GM19397 (cell line): ENCODE results near the gene HOXA4.

Source experiments
- ATAC-seq: cut with Tn5 transposase; IDR thresholded peaks from one replicate; pipeline ENCODE4 v1.9.1; 2021; ENCODE audit warnings: mild to moderate bottlenecking, moderate library complexity; ENCODE audit not compliant: unreplicated experiment

HOXA4 gene

DNA sequence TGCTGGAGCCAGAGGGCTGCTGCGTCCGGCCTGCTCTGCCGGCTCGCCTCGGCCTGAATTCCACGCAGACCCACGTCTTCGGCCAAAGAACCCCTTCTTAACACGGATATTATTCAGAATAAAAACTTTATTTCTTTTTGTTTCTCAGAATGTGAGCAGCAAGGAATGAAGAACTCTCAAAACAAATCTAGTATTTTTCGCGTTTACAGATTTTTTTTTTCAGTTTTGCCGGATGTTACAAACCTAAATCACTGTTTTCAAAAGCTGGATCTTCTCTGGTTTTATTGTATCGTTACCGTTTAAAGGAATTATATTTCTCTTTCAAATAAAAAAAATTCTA, 23.7 kb downstream of the HOXA4 start:
- ATAC-seq = no peak

DNA sequence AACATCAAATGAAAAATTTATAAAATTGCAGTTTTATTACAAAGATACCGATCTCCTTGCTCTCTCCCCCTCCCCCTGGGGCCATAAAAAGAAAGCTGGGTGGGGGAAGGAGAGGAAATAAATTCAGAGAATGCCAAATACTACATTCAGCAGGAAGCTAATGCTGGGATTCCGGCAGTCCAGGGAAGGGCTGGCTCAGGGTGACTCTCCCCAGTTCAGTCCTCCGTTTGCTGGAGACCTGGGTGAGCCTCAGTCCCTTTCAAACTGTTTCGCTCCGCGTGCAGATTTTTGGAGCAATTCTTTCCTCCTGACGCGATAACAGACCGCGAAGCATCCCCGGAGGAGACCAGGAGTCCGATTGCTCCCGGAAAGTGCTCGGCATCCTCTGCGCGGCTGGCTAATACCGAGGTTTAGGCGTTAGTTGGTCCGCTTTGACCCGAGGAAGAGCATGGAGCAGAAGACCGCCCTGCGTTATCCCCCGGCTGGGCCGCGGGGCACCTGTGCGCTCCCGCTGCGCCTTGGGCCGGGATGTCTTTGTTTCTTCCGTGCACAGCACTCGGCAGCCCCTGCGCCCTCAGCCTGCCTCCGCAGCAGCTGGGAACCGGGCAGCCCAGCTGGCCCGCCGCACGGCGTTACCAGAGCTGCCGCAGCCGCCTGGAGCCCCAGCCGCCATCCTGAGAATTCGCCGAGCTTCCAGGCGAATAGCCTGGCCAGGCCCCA, 24.2 kb downstream of the HOXA4 start:
- no peak for ATAC-seq

DNA sequence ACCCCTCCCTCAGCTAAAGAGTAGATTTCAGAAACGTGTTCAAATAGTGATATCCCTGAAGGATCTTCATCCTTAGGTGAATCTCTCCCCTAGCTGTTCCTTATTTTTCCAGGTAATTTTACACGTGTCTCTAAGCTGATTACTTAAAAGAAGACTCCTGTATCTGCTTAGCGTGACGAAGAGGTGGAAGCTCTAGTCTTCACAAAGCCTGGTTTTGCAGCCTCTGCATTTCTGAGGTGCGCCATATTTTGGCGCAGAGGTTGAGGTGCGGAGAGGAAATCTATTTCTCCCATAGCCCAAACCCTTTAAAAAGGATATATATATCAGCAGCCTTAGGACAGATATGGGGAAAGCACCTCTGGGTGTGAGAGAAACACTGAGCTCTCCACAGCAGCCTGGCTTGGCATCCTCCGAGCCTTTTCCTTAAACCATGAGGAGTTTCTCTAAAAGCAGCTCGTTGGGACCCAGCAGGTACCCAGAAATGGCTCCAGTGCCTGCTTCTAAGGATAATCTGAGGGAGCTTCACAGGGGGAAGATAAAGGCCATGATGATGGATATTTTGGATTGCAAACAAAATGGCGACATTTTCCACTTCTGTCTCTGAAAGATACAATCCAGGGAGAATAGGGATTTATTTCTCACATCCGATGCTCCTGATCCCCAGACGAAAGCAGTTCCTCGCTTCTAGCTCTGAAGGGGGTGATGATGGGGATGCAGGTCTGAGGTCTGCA, 25.1 kb downstream of the HOXA4 start:
- ATAC-seq = no peak

DNA sequence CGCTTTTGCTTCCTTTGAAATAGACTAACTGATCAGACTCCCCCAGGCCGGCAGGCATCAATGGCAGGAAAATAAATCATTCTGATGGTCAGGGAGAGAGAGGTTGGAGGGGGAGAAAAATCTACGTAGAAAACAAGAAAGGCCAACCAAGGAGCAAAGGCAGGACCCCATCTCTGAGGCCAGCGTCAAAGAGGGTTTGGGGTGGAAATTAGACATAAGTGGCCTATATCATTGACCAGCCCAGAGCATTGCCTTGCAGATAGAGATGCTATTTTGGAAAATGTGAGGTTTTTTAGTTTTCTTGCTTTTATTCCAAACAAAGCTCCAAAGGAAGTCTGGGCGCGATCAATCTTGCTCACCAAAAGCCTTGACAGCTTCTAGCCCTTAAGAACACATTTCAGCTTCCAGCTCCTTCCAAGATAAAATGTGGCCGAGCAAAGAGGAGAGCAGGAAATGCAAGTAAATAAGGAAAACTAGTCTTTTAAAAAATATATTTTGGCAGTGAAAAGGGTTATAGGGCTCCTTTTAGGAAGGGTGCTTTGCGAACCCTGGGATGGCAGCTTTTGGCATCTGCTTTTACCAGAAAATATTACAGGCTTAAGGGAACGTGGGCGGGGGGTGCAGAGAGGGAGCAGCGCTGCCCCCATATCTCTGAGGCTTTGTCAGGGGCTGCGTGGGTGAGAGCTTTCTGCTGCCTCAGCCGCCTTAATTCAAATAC, 26.1 kb downstream of the HOXA4 start:
- no peak for ATAC-seq

DNA sequence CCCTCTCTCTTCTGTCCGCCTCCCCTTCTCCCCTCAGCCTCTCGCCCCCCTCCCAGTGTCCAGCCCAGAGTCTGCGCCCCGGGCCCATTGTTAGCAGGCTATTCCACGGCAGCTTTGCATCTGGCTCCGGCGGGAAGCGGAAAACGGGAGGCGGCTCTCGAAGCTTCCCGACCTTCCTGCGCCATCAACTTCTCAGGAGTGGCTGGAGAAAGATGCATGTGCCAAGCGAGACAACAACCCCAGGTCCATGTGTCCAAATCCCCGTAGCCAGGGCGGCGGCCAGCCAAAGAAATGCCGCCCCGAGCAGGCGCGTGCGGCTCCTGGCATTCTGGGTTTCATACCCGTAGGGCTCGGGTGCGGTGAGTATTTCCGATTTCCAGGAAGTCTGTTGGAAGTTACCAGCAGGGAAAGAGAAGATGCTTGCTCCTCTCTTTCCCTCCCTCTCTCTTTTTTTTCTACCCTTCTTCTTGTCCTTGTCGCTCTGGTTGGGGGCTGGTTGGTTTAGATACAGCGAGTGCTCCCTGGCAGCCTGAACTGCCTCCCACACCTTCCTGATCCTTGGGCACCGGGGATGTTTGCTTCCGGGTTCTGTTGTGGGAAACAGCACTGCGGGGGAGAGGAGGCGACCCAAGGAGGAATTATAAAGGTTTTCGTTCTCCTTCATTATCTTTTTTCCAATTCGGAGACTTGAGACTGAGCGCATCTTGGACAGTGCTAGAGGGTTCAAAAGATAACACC, 26.9 kb downstream of the HOXA4 start:
- ATAC-seq = no peak

DNA sequence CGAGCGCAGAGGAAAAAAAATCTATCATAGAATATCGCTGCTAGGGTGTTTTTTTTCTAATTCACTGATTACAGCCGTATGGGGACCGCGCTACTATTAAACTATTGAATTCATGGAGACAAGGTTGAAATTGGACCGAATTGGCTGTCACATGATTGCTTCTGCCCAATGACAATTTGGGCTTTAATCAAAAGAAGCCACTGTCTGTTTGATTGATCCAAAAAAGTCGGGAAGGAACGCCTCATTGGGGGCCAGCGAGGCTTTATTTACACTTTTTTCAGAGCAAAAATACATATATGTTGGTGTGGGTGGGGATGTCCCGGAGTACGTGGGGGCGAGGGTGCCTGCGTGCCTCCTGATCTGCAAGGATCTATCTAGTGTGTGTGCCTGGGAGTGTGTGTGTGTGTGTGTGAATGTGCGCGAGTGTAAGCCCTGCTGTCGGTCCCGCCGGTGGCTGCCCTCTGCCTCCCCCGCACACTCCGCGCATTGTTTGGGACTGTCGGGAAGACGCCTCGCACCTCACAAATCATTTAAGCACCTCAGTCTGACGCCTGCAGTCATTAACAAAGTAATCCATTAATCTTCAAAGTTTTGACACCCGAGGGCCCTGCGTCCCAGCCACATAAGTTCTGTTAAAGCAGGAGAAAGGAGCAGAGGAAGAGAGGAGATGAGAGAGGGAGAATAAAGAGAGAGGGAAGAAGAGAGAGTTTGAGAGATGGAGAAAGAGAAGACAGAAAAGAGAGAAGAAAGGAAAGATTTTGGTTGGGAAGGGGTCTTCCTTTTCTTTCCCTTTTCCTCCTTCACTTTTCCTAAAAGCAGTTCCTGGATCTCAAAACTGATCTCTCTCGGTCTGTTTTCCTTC, 27.7 kb downstream of the HOXA4 start, which contains the start of gene HOXA2:
Gene HOXA2, minus strand, starts transcription at position 103 of the 862 bp plus-strand sequence. CDS start 183 bp downstream, outside the sequence.
- ATAC-seq = no peak

DNA sequence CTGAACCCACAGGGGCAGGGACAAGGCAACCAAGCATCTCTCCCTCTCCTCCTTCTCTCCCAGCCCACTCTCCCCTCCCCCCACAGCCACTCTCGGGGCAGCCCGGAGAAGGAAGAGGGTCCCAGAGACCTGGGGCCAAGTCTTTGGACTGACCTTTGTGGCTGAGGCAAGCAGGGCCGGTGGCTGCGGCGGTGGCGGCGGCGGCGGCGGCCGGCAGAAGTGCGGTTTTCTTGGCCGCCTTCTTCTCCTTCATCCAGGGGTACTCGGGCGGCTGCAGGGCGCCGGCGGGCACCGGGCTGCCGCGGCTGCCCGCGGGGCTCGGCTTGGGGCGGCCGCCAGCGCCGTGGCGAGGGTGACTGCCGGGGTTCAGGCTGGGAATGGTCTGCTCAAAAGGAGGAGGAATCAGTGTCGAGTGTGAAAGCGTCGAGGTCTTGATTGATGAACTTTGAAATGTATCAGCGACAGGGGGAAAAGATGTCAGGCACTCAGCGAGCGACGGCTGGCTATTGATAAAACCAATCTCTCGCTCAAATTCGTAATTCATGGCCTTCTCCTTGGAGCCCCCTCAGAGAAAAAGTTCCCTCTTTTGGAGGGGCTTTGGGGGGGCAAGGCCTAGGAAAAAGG, 28.5 kb downstream of the HOXA4 start:
- ATAC-seq = no peak

DNA sequence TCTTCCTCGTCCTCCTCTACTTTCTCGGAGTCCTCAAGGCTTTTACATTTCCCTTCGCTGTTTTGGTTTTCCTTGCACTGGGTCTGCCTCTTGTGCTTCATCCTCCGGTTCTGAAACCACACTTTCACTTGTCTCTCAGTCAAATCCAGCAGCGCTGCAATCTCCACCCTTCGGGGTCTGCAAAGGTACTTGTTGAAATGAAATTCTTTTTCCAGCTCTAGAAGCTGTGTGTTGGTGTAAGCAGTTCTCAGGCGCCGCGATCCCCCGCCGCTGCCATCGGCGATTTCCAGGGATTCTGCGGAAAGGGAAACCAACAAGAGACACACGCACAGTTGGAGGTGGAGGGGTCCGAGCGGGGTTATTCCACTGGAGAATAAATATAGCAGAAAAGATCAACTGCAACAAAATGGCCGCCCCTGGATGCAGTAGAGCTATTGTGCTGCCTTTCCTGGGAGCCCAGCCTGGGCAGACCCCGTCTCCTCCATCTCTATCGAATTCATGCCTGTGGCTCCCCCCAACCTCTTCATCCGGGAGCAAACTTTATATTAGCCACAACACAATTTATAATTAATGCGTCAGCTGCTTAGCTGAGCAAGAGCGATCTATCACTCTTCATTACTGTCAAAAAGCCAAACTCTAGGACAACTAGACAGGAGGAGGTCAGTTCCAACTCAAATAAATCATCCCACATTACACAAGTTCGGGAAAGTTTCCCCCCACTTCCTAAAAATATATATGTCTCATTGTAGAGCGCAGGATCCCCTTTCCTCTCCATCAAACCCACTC, 29.2 kb downstream of the HOXA4 start:
- ATAC-seq = no peak

DNA sequence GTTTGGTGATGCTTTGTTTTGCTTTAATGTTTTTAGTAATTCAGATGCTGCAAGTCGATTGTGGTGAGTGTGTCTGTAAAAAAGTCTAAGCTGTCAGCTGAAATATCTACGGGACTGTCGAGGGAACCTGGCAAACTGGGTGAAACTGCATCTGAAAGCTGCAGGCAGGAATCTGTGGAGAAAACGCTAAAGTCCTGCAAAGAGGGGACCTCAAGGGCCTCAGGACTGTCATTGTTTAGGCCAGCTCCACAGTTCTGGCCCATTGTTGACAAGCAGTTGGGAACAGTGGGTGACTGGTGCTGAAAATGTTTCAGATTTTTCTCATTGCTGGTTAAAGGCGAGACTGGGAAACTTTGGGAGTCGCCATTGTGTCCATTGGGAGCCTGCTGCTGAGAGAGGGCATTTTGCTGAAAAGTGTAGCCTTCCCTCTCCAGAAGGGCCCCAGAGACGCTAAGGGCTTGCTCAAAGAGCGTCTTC, 29.8 kb downstream of the HOXA4 start:
- no peak for ATAC-seq

DNA sequence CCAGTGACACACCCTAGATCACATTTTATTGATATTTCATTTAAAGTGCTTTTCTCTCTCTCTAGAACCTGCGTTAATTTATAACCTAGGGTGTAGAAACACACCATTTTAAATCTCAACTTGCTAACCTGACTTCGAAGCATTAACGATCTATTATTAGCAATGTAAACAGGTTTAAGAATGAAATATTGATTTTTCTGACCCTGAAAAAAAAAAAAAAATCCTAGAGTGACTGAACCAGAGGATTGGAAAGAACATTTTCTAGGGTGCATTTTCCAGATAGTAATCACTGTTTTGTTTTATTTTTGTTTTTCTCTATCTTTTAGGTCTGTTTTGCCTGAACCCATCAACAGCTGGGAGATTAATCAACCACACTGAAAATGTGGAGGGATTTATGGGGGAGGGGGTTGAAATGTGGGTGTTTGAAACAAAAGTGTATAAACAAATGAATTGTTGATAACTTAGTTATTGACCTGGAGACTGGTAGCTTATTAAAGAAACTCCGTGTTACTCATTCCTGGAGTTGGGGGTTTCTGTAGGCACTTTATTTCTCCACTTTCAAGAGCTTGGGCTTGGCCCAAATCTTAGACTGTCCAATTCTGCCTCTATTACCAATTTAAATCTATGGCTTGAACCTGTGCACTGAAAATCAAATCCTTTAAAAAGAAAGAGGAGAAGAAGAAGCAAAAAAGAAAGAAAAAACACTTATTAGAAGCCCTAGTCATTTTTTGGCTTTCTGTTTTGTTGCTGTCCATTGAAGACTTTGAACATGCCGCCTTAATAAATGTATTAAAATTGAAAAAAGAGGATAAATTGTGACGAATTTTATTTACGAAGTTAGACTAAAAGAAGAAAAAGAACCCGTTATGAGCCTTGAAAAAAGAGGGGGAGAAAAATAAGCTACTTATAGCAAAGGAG, 30.8 kb downstream of the HOXA4 start:
- no peak for ATAC-seq

DNA sequence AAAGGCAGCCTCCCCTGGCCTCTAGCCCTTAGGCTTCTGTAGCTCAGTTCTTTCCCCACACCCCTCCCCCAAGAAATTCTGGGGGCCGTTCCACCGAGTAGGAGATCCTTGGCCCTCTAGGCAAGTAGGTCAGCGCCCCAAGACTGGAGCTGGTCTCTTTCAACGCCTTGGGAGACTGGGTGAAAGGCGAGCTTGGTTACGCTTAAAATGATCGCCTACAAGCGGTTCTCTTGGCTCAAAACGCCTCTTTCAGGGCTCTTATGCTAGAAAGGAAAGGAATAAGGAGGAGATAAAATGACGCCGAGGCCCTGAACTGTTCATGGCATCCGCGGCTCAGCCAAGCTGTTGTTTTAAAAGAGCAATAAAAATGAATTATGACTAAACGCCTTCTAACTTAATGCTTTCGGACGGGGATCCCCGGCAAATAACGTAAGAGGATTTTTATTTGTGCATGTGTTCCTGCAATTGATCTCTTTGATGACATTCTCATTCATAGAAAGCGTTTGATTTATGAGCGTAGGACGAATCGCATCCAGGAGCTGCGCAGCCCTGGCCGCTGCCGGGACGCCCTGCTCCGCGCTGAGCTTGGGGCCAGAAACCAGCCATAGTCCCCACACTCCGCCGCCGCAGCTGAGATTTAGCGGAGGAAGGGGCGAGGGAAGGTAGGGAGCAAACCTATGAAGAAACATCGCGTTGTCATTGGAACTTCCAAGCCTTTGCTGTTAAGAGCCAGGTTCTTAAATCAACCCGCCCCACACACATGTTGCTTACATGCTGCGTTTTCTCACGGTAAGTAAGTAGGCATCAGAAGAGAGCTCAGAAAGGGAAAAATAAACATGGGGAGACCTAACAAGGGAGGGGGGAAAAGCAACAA, 31.7 kb downstream of the HOXA4 start:
- ATAC-seq = no peak

DNA sequence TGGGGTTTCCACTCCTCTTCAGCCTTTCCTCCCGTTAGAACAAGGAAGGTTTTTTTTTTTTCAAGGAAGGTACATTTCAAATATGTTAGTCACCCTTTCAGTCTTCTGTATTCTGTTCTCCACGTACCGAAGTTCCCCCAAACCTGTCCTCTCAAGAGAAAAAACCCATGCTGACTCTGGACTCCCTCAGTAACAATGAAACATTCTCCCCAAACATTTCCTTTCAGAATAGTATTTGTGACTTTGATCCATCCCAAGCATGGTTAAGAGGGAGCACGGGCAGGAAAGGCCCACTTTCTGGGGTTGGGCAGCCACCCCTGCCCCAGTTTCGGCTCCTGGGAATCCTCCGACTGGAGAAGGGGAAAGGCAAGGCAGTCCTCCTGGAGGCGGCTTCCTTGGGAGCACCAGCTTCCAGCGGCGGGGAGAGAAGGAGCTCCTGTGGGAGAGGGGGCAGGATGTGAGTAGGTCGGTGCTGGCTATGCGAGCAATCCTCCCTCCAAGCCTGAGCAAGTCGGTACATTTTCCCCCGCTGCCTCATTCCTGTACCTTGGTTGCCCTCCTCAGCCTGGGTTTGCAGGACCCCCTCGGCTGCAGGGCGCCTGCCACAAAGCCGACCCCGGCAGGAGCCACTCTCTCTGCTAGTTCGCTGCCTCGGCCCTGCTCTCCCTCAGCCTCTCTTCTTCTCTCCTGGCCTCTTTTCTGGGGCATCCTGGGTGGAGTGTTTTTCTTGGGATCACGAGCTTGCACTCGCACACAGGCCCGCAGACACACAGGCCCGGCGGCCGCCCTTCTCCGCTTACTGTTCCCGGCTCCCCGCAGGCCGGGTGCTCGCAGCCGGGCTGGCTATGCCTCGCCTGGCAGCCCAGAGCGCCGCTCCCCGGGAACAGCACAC, 32.6 kb downstream of the HOXA4 start:
- no peak for ATAC-seq

DNA sequence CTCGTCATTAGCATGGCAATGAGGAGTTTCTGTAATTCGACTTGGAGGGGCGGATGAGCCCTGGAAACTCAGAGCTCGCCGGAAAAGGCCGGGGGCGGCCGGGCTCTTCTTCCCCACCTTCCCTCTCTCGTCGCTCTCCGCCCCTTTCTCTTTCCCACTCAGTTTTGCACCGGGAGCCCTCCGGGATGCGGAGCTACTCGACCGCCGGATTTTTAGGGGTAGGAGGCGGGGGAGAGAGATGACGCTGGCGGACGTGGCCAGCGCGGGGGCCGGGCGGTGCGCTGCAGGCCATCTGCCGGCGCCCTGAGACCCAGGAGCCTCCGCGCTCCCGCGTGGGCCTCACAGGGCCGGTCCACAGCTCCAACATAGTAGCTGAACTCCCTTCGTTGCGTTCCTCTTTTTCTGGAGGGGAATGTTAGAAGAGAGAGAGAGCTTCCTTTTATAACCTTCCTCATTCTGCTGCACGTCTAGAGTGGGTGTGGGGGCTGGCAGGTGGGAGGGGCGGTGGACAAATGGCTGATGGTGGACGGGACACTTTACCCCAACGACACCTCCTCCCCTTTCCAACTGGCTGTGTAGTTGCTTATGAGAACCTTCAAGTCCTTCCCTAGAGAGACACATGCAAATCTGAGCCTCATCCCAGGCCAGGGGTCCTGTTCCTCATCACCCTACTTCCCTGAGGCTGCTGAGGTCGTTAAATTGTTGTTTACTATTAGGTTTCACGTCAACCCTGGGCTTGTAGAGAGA, 33.6 kb downstream of the HOXA4 start:
- no peak for ATAC-seq

DNA sequence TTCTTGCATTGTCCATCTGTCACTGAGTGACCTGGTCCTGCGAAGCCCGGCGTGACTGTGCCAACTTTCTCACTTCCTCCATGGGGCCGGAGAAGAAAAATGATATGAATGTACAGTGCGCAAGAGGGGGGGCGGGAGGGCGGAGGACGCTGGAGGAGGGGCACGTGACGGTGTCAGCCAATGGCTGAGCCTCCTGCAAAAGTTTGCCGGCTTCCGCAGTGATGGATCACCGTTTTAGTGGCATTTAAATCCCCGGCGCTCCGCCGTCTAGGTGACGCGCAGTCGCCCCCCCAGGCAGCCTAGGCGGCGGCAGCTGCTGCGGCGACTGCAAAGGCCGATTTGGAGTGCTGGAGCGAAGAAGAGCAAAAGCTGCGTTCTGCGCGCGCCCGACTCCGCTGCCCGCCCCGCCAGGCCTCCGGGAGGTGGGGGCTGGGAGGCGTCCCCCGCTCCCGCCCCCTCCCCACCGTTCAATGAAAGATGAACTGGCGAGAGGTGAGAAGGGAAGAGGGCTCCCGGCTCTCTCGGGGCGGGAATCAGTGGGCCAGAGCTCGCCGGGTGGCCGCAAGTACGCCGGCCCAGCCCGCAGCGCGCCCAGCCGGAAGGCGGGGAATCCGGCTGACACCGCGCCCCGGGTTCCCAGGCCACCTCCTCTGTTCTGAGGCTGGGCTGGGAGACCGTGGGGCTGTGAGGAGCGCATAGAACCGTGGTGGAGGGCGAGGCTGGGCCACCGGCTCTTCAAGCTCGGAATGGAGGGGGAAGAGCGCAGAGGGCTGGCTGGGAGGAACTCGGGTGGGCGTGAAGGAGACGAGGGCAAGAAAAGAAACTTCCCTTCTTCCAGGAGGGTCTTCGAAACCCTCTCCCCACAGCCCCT, 34.4 kb downstream of the HOXA4 start, which contains the start of gene HOXA1:
Gene HOXA1, minus strand, starts transcription at position 104 of the 871 bp plus-strand sequence. Its CDS starts 88 bp downstream, at position 16.
- peak; percentile 85 for ATAC-seq
